Thoracic aorta (tissue), 2 donors: Measurements from ENCODE around the gene NT5DC1. TPM values are rescaled to one million over a fixed set of nuclear protein-coding genes. Genes with fewer than 3 reads are reported as not detected.

ENCODE experiments used
- ATAC-seq: fragments of 150-250 bp; one replicate; pipeline ENCODE4 v1.8.0; 2017; ENCODE audit warnings: low read depth; ENCODE audit not compliant: insufficient number of reproducible peaks, low FRiP score
- DNase-seq: peaks from one replicate; pipeline ENCODE4 v3.0.0-alpha.2; 2020; ENCODE audit warnings: low spot score
- H3K27ac ChIP-seq, 2 donors: fragments of 200-600 bp; sonication (generic); 1 replicate in 1 of 2; 2 replicates in 1 of 2; pipeline ENCODE4 v1.5.1; 2016; ENCODE audit warnings: mild to moderate bottlenecking in 2 of 2, moderate library complexity in 2 of 2
- H3K27me3 ChIP-seq: fragments of 200-600 bp; sonication (generic); replicated peaks from 2 replicates; pipeline ENCODE4 v1.6.0; 2016; ENCODE audit warnings: mild to moderate bottlenecking; ENCODE audit not compliant: insufficient read depth
- H3K36me3 ChIP-seq: fragments of 200-600 bp; sonication (generic); one replicate; pipeline ENCODE4 v1.5.1; 2016
- H3K4me1 ChIP-seq, 2 donors: fragments of 200-600 bp; sonication (generic); 1 replicate in 1 of 2; 2 replicates in 1 of 2; pipeline versions ENCODE4 v1.5.1 to v1.6.0; 2016; ENCODE audit warnings: low read depth in 2 of 2, mild to moderate bottlenecking in 1 of 2; ENCODE audit not compliant: control insufficient read depth in 1 of 2
- H3K4me3 ChIP-seq: fragments of 200-600 bp; sonication (generic); 2 replicates; pipeline ENCODE4 v1.5.1; 2016; ENCODE audit warnings: mild to moderate bottlenecking
- H3K9me3 ChIP-seq: fragments of 200-600 bp; sonication (generic); 2 replicates; pipeline ENCODE4 v1.5.1; 2016
- total RNA-seq, 2 donors: library from RNA; depleted of rRNA; stranded (reverse); fragments of >200 nt; gene quantifications; one replicate each; pipeline versions ENCODE4 v1.1.0 to v1.2.3, GENCODE V29; 2016
- TF ChIP-seq, protein P1 (sequence below): fragments of 200-600 bp; sonication (generic); IDR thresholded peaks from one replicate; pipeline ENCODE4 v1.5.1; 2019; ENCODE audit warnings: antibody characterized with exemption

The NT5DC1 gene
- total RNA-seq, 2 donors from 2014 or later = 15.4 to 25.0 TPM

DNA sequence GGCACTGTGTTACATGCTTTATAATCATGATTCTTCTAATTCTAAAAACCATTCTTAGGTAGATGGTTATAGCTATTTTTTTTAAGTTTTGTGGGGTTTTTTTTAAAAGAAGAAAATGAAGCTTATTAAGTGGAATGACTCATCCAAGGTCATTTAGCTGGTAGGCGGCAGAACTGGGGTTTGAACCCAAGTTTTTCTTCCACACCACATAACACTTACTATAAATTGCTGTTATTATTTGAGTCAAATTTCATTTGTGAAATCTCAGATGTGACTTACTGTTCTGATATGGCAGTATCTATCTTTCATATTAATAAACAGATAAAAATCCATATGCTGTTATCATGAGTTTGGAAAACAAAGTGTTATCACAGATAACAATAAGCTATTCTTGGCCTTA, 35.7 kb downstream of the NT5DC1 start:
- DNase-seq = no peak
- TF ChIP-seq, protein P1, sequence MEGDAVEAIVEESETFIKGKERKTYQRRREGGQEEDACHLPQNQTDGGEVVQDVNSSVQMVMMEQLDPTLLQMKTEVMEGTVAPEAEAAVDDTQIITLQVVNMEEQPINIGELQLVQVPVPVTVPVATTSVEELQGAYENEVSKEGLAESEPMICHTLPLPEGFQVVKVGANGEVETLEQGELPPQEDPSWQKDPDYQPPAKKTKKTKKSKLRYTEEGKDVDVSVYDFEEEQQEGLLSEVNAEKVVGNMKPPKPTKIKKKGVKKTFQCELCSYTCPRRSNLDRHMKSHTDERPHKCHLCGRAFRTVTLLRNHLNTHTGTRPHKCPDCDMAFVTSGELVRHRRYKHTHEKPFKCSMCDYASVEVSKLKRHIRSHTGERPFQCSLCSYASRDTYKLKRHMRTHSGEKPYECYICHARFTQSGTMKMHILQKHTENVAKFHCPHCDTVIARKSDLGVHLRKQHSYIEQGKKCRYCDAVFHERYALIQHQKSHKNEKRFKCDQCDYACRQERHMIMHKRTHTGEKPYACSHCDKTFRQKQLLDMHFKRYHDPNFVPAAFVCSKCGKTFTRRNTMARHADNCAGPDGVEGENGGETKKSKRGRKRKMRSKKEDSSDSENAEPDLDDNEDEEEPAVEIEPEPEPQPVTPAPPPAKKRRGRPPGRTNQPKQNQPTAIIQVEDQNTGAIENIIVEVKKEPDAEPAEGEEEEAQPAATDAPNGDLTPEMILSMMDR = no peak
- H3K4me1 ChIP-seq = no peaks in the 10 kb centered on the region

DNA sequence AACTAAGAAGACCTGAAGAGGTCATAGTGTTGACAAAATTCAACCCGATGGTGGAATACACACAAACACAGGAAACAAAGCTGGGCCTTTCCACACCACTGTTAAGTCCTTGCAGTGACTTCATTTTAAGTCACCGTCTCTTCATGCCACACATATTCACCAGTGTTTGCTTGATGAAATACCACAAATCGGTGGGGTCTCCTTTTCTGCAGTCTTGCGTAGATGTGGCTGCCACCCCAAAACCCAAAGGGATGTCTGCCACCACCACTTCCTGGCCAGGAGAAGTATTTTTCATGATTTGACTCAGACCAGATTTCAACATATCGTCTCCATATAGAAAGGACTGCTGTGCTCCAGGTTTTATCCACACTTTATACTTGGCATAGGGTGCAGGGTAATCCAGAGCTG, 36.3 kb downstream of the NT5DC1 start:
- Histone ChIP-seq H3K36me3 (no peaks in the 10 kb centered on the region), H3K4me3 (no peak overlapping the region), H3K4me1 (no peaks in the 10 kb centered on the region), H3K27ac (no peak overlapping the region), H3K27me3 (no peaks in the 10 kb centered on the region), H3K9me3 (no peaks in the 10 kb centered on the region)
- TF ChIP-seq, protein P1 = no peak
- ATAC-seq (no peak), DNase-seq (no peak)

More for the DNA sequence above, 35.7 kb downstream of the NT5DC1 start:
- Histone ChIP-seq H3K27ac (no peak overlapping the region), H3K4me3 (no peak overlapping the region), H3K36me3 (no peaks in the 10 kb centered on the region), H3K27me3 (no peaks in the 10 kb centered on the region), H3K9me3 (no peaks in the 10 kb centered on the region)
- ATAC-seq = no peak

DNA sequence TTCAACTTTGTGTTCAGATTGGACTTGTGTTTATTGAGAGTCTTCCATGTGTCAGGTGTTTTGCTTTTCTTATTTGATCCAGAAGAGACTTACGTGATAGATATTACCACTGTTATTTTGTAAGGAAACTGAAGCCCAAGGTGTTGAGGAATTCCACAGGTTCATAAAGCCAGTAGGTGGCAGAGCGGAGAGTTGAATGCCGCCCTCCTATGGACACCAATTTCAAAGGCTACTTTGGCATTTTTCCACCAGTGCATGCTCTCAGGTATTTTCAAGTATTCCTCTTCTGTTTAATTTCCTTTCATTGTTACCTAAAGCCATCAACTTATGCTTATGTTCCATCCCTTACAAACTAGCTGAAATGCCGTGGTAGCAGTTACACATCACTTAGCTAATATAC, 39.3 kb downstream of the NT5DC1 start:
- no peak overlapping the region for H3K27ac ChIP-seq
- no peaks in the 10 kb centered on the region for H3K36me3 ChIP-seq
- no peak for DNase-seq
- TF ChIP-seq, protein P1 = no peak
- H3K4me1 ChIP-seq = no peaks in the 10 kb centered on the region
- ATAC-seq = no peak
- H3K4me3 ChIP-seq = no peak overlapping the region
- H3K27me3 ChIP-seq = no peaks in the 10 kb centered on the region
- H3K9me3 ChIP-seq = no peaks in the 10 kb centered on the region

DNA sequence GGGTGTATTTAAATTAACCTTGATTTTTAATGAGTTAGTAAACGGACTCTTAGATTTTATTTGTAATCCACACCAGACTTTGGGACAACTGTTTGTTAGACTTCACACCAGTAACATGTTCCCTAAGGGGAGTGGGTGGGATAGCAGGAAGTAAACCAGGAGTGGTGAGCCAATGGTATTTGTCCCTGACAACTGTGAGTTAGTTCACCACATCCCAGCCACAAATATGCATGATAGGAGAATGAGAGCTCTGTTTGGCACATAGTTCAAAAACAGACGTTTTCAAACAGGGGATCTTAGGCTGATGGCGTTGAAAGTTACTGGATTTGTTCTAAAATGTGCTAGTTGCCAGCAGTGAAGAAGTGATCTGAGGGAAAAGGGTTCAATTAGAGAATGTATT, 44.0 kb downstream of the NT5DC1 start:
- ATAC-seq = no peak
- H3K36me3 ChIP-seq = no peaks in the 10 kb centered on the region

DNA sequence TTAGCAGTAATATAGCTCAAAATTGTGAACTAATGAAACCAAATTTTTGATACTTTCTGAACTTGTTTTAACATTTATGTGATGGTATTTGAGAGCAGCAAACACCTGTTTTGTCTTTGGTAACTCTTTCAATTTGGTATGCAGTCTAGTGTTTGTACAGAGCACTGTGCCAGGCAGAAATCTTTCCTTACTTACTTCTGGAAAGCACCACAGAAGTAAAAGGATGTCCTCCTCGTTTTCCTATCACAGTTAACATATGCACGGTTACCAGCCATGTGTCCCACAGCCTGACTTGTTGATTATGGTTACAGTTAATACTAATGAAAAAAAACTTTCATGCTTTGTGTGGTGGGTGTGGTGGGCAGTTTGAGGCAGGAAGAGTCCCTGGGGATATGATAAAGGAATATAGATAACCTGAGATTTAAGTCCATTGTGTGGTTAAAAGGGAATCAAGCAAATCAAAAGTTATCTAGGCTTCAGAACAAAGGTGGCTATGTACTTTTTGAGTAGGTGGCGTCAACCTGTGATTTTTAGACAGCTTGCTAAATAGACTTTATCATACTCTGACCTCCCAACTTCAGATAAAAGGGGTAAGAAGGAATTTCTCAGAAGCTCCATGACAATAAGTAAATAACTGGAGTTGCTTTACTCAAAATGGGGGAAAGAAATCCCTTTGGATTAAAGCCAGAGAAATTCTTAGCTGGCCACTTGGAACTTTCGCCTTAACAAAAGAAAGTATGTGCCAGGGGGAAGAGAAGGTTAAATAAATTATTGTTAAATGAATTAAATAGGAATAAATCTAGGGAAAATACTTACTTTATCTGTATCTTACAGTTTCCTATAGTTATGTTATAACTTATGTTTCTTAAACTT, 45.4 kb downstream of the NT5DC1 start:
- H3K27me3 ChIP-seq = no peaks in the 10 kb centered on the region
- no peak for ATAC-seq
- H3K36me3 ChIP-seq = no peaks in the 10 kb centered on the region

More for the DNA sequence above, 44.0 kb downstream of the NT5DC1 start:
- Histone ChIP-seq H3K4me3 (no peak overlapping the region), H3K27ac (no peak overlapping the region), H3K27me3 (no peaks in the 10 kb centered on the region), H3K9me3 (no peaks in the 10 kb centered on the region), H3K4me1 (no peaks in the 10 kb centered on the region)
- no peak for DNase-seq
- TF ChIP-seq, protein P1 = no peak

More for the DNA sequence above, 45.4 kb downstream of the NT5DC1 start:
- Histone ChIP-seq H3K4me3 (no peak overlapping the region), H3K4me1 (no peaks in the 10 kb centered on the region), H3K27ac (no peak overlapping the region), H3K9me3 (no peaks in the 10 kb centered on the region)
- TF ChIP-seq, protein P1 = no peak
- no peak for DNase-seq
